H9 (cell line): ENCODE data around the gene PARD3. TPM values are rescaled to one million over a fixed set of nuclear protein-coding genes. Genes with fewer than 3 reads are reported as not detected.

Experiments
- DNase-seq: peaks from one replicate; pipeline ENCODE4 v3.0.0-alpha.2; 2017
- H2AFZ ChIP-seq: one replicate; pipeline ENCODE4 v1.6.1; 2013; ENCODE audit warnings: mild to moderate bottlenecking, low read length, control low read depth, moderate library complexity
- H2AK5ac ChIP-seq: 2 replicates; pipeline ENCODE4 v1.6.1; 2013; ENCODE audit warnings: low read length, control low read depth, mixed read lengths; ENCODE audit not compliant: insufficient read length
- H2BK120ac ChIP-seq: one replicate; pipeline ENCODE4 v1.6.1; 2013; ENCODE audit warnings: low read depth, mild to moderate bottlenecking, low read length, control low read depth, inconsistent platforms; ENCODE audit not compliant: poor library complexity, severe bottlenecking
- H2BK12ac ChIP-seq: 2 replicates; pipeline ENCODE4 v1.6.1; 2013; ENCODE audit warnings: low read length, control low read depth, mixed read lengths, low read depth; ENCODE audit not compliant: insufficient read length
- H2BK15ac ChIP-seq: 2 replicates; pipeline ENCODE4 v1.6.1; 2013; ENCODE audit warnings: low read depth, low read length, control low read depth
- H2BK20ac ChIP-seq: one replicate; pipeline ENCODE4 v1.6.1; 2013; ENCODE audit warnings: low read depth, mild to moderate bottlenecking, low read length, control low read depth, inconsistent platforms; ENCODE audit not compliant: poor library complexity, severe bottlenecking
- H2BK5ac ChIP-seq: 2 replicates; pipeline ENCODE4 v1.6.1; 2013; ENCODE audit warnings: low read length, control low read depth, mixed read lengths; ENCODE audit not compliant: insufficient read length
- H3K14ac ChIP-seq: 2 replicates; pipeline ENCODE4 v1.6.1; 2013; ENCODE audit warnings: low read length, control low read depth; ENCODE audit not compliant: insufficient read depth
- H3K18ac ChIP-seq: 2 replicates; pipeline ENCODE4 v1.6.1; 2013; ENCODE audit warnings: low read depth, mild to moderate bottlenecking, mixed read lengths, low read length, control low read depth; ENCODE audit not compliant: insufficient read length
- H3K23ac ChIP-seq: 2 replicates; pipeline ENCODE4 v1.6.1; 2013; ENCODE audit warnings: low read length, control low read depth, mixed read lengths, low read depth; ENCODE audit not compliant: insufficient read length
- H3K23me2 ChIP-seq: 2 replicates; pipeline ENCODE4 v1.6.1; 2013; ENCODE audit warnings: low read depth, mild to moderate bottlenecking, mixed read lengths, low read length, control low read depth; ENCODE audit not compliant: insufficient read length, poor library complexity, severe bottlenecking
- H3K27ac ChIP-seq: 2 replicates; pipeline ENCODE4 v1.5.1; 2013; ENCODE audit warnings: low read length, control low read depth, mixed read lengths, low read depth; ENCODE audit not compliant: insufficient read length
- H3K27me3 ChIP-seq: 2 replicates; pipeline ENCODE4 v1.6.1; 2013; ENCODE audit warnings: low read length, control low read depth, inconsistent platforms; ENCODE audit not compliant: insufficient read depth
- H3K4ac ChIP-seq: 2 replicates; pipeline ENCODE4 v1.6.1; 2013; ENCODE audit warnings: low read depth, mild to moderate bottlenecking, control low read depth, inconsistent platforms, low read length, moderate library complexity
- H3K4me1 ChIP-seq: 2 replicates; pipeline ENCODE4 v1.6.1; 2013; ENCODE audit warnings: low read length, control low read depth, inconsistent platforms; ENCODE audit not compliant: insufficient read depth
- H3K4me2 ChIP-seq: 2 replicates; pipeline ENCODE4 v1.6.1; 2013; ENCODE audit warnings: low read length, control low read depth, mixed read lengths; ENCODE audit not compliant: insufficient read length, insufficient read depth
- H3K56ac ChIP-seq: 2 replicates; pipeline ENCODE4 v1.6.1; 2013; ENCODE audit warnings: low read depth, mild to moderate bottlenecking, mixed read lengths, low read length, control low read depth; ENCODE audit not compliant: insufficient read length
- H3K79me1 ChIP-seq: 2 replicates; pipeline ENCODE4 v1.6.1; 2013; ENCODE audit warnings: low read depth, mild to moderate bottlenecking, moderate library complexity, low read length, control low read depth, inconsistent platforms; ENCODE audit not compliant: insufficient read depth, poor library complexity, severe bottlenecking
- H3K79me2 ChIP-seq: 2 replicates; pipeline ENCODE4 v1.6.1; 2013; ENCODE audit warnings: low read length, control low read depth, inconsistent platforms; ENCODE audit not compliant: insufficient read depth
- H3K9ac ChIP-seq: 2 replicates; pipeline ENCODE4 v1.6.1; 2013; ENCODE audit warnings: low read length, control low read depth, mixed read lengths; ENCODE audit not compliant: insufficient read length; ENCODE audit errors: extremely low read depth
- H3K9me3 ChIP-seq: one replicate; pipeline ENCODE4 v1.6.1; 2013; ENCODE audit warnings: low read depth, low read length, inconsistent platforms; ENCODE audit not compliant: control insufficient read depth
- H3T11ph ChIP-seq: one replicate; pipeline ENCODE4 v1.6.1; 2013; ENCODE audit warnings: mild to moderate bottlenecking, low read length, control low read depth, inconsistent platforms
- H4K20me1 ChIP-seq: one replicate; pipeline ENCODE4 v1.6.1; 2013; ENCODE audit not compliant: control insufficient read depth, insufficient read length, insufficient read depth
- H4K5ac ChIP-seq: 2 replicates; pipeline ENCODE4 v1.6.1; 2013; ENCODE audit warnings: low read depth, mild to moderate bottlenecking, mixed read lengths, low read length, control low read depth; ENCODE audit not compliant: insufficient read length
- H4K8ac ChIP-seq: replicated peaks from 2 replicates; pipeline ENCODE4 v1.6.1; 2013; ENCODE audit warnings: low read length, control low read depth, mixed read lengths, low read depth; ENCODE audit not compliant: insufficient read length
- H4K91ac ChIP-seq: 2 replicates; pipeline ENCODE4 v1.6.1; 2013; ENCODE audit warnings: low read depth, mild to moderate bottlenecking, moderate library complexity, mixed read lengths, low read length, control low read depth; ENCODE audit not compliant: insufficient read length
- H3K27ac Mint-ChIP-seq, 3 experiments: 2 replicates in 2 of 3; 3 replicates in 1 of 3; pipeline ENCODE4 v1.8.0; 2020 to 2021; ENCODE audit warnings: mixed read lengths in 3 of 3, mild to moderate bottlenecking in 1 of 3, moderate library complexity in 1 of 3
- H3K27me3 Mint-ChIP-seq: 2 replicates; pipeline ENCODE4 v1.8.0; 2021; ENCODE audit warnings: low read depth, mild to moderate bottlenecking, moderate library complexity, mixed read lengths
- H3K36me3 Mint-ChIP-seq, 3 experiments: 2 replicates in 2 of 3; 3 replicates in 1 of 3; pipeline ENCODE4 v1.8.0; 2020 to 2021; ENCODE audit warnings: low read depth in 3 of 3, mixed read lengths in 3 of 3; ENCODE audit not compliant: insufficient read depth in 1 of 3
- H3K4me1 Mint-ChIP-seq, 2 experiments: 2 replicates each; pipeline ENCODE4 v1.8.0; 2020; ENCODE audit warnings: mixed read lengths in 2 of 2
- H3K4me3 Mint-ChIP-seq, 2 experiments: 2 replicates in 1 of 2; 3 replicates in 1 of 2; pipeline ENCODE4 v1.8.0; 2020 to 2021; ENCODE audit warnings: mild to moderate bottlenecking in 2 of 2, mixed read lengths in 2 of 2, moderate library complexity in 1 of 2
- H3K9me3 Mint-ChIP-seq, 2 experiments: 2 replicates in 1 of 2; 3 replicates in 1 of 2; pipeline ENCODE4 v1.8.0; 2020; ENCODE audit warnings: mild to moderate bottlenecking in 2 of 2, mixed read lengths in 2 of 2, moderate library complexity in 1 of 2
- CTCF ChIP-seq: fragments of 200-600 bp; sonication (generic); conservative IDR thresholded peaks from 3 replicates; pipeline ENCODE4 v1.8.0; 2021; ENCODE audit warnings: antibody characterized with exemption, mild to moderate bottlenecking
- WGBS: extraction: QIAGEN DNeasy Blood & Tissue Kit; methylation state at CpG from one replicate; pipeline ENCODE4 v1.1.7; 2013; ENCODE audit warnings: missing lambda C conversion rate, low lambda C conversion rate, mixed read lengths; ENCODE audit not compliant: insufficient read length; ENCODE audit errors: extremely low coverage; 5-methylcytosine and 5-hydroxymethylcytosine counted together
- total RNA-seq: library from RNA; stranded (reverse); gene quantifications from 2 replicates; pipeline ENCODE4 v1.2.1, GENCODE V29; 2021

Gene PARD3
- total RNA-seq, 1 experiment from 2014 or later: 44.7 TPM

GRCh38 chr10:34171957-34172527, 643.1 kb downstream of the PARD3 start:
- Histone ChIP-seq H3K4me2 (no peak overlapping the region), H3K14ac (no peak overlapping the region), H3K18ac (no peak overlapping the region), H2BK5ac (no peak overlapping the region), H2BK20ac (no peak overlapping the region), H2BK15ac (no peak overlapping the region), H4K8ac (no peak overlapping the region), H3K79me1 (no peaks in the 10 kb centered on the region), H3K56ac (no peak overlapping the region), H3K9ac (no peak overlapping the region), H3K4ac (no peak overlapping the region), H2BK12ac (no peak overlapping the region), H3K27me3 (no peaks in the 10 kb centered on the region), H3K9me3 (no peaks in the 10 kb centered on the region), H4K5ac (no peak overlapping the region), H2AK5ac (no peak overlapping the region), H2BK120ac (no peak overlapping the region), H3K4me1 (peaks cover 2% of the 10 kb centered on the region; the same call in 1 of the 2 replicates), H2AFZ (no peak overlapping the region), H3T11ph (no peak overlapping the region), H3K23me2 (no peaks in the 10 kb centered on the region), H3K79me2 (no peaks in the 10 kb centered on the region), H3K23ac (no peak overlapping the region), H4K20me1 (no peaks in the 10 kb centered on the region), H3K27ac (no peak overlapping the region), H4K91ac (no peak overlapping the region)
- H3K36me3 Mint-ChIP-seq: peaks cover 0 to 9% (median 2%) of the 10 kb centered on the region in 3 experiments; a peak in 3 of 7 replicates
- TF ChIP-seq CTCF: no peak
- H3K4me3 Mint-ChIP-seq: no peak overlapping the region
- WGBS: no CpG with 5 or more reads among the region's 4 CpGs
- no peak for DNase-seq
- H3K27me3 Mint-ChIP-seq: no peaks in the 10 kb centered on the region
- H3K4me1 Mint-ChIP-seq: peaks cover 41 to 45% of the 10 kb centered on the region in 2 experiments
- H3K9me3 Mint-ChIP-seq: peaks cover 2 to 4% of the 10 kb centered on the region in 2 experiments; a peak in 2 of 5 replicates
- H3K27ac Mint-ChIP-seq: no peak overlapping the region
